CD14-positive monocyte (primary cell): ENCODE results near the gene WDR82. TPM values are rescaled to one million over a fixed set of nuclear protein-coding genes. Genes with fewer than 3 reads are reported as not detected.

Experiments
- DNase-seq, 3 donors: peaks; one replicate each; pipeline ENCODE4 v3.0.0-alpha.2; 2011 to 2022
- H2AFZ ChIP-seq: 2 replicates; pipeline ENCODE4 v1.6.0; 2012; ENCODE audit warnings: mild to moderate bottlenecking, low read depth, low read length, inconsistent platforms; ENCODE audit not compliant: insufficient read depth, poor library complexity, severe bottlenecking
- H3K27ac ChIP-seq, 2 donors: 1 replicate in 1 of 2; 2 replicates in 1 of 2; pipeline ENCODE4 v1.5.1; 2012 to 2013; ENCODE audit warnings: low read length in 2 of 2, control low read depth in 1 of 2, inconsistent platforms in 1 of 2, low read depth in 1 of 2, mild to moderate bottlenecking in 1 of 2
- H3K27me3 ChIP-seq, 2 donors: one replicate each; pipeline versions ENCODE4 v1.6.0 to v1.6.1; 2011 to 2013; ENCODE audit warnings: low read length in 2 of 2; ENCODE audit not compliant: control insufficient read depth in 2 of 2, insufficient read depth in 2 of 2
- H3K36me3 ChIP-seq, 2 donors: replicated peaks in 1 of 2; 1 replicate in 1 of 2; 2 replicates in 1 of 2; pipeline versions ENCODE4 v1.5.1 to v1.6.1; 2012 to 2013; ENCODE audit warnings: low read length in 2 of 2, control low read depth in 1 of 2, inconsistent platforms in 1 of 2, mild to moderate bottlenecking in 1 of 2; ENCODE audit not compliant: insufficient read depth in 2 of 2, control insufficient read depth in 1 of 2
- H3K4me1 ChIP-seq, 2 donors: 1 replicate in 1 of 2; 2 replicates in 1 of 2; pipeline versions ENCODE4 v1.5.1 to v1.6.1; 2012 to 2013; ENCODE audit warnings: low read length in 2 of 2, control low read depth in 1 of 2, inconsistent platforms in 1 of 2, mild to moderate bottlenecking in 1 of 2, moderate library complexity in 1 of 2; ENCODE audit not compliant: insufficient read depth in 2 of 2, control insufficient read depth in 1 of 2
- H3K4me2 ChIP-seq: replicated peaks from 2 replicates; pipeline ENCODE3; 2012; ENCODE audit warnings: low read length, moderate library complexity, mild to moderate bottlenecking; ENCODE audit not compliant: poor library complexity, severe bottlenecking; ENCODE audit errors: extremely low read depth
- H3K4me3 ChIP-seq, 3 experiments: fragments of 200-600 bp in 1 of 3; sonication (generic) in 1 of 3; replicated peaks in 1 of 3; 1 replicate in 2 of 3; 2 replicates in 1 of 3; pipeline ENCODE4 v1.5.1; 2011 to 2013; ENCODE audit warnings: low read length in 3 of 3, mild to moderate bottlenecking in 3 of 3, control low read depth in 2 of 3, low read depth in 2 of 3, inconsistent platforms in 1 of 3, moderate library complexity in 1 of 3
- H3K79me2 ChIP-seq: 2 replicates; pipeline ENCODE4 v1.6.0; 2012; ENCODE audit warnings: mild to moderate bottlenecking, control low read depth, inconsistent platforms, low read length, moderate library complexity; ENCODE audit not compliant: insufficient read depth
- H3K9ac ChIP-seq: 2 replicates; pipeline ENCODE4 v1.6.0; 2017; ENCODE audit warnings: low read length, mild to moderate bottlenecking; ENCODE audit not compliant: insufficient read depth, poor library complexity, severe bottlenecking
- H3K9me3 ChIP-seq, 2 donors: replicated peaks in 1 of 2; 1 replicate in 1 of 2; 2 replicates in 1 of 2; pipeline versions ENCODE4 v1.5.1 to v1.6.1; 2012 to 2013; ENCODE audit warnings: low read length in 2 of 2, control low read depth in 1 of 2; ENCODE audit not compliant: control insufficient read depth in 1 of 2, insufficient read depth in 1 of 2
- H4K20me1 ChIP-seq: 2 replicates; pipeline ENCODE4 v1.6.0; 2012; ENCODE audit warnings: mild to moderate bottlenecking, low read length, control low read depth, moderate library complexity; ENCODE audit not compliant: insufficient read depth
- H3K27ac Mint-ChIP-seq, 7 donors: one replicate each; pipeline ENCODE4 v1.8.0; 2020; ENCODE audit warnings: mild to moderate bottlenecking in 7 of 7, mixed read lengths in 7 of 7, moderate library complexity in 6 of 7, inconsistent platforms in 2 of 7
- H3K27me3 Mint-ChIP-seq, 3 donors: one replicate each; pipeline ENCODE4 v1.8.0; 2021 to 2022; ENCODE audit warnings: low read depth in 3 of 3, mild to moderate bottlenecking in 3 of 3, mixed read lengths in 3 of 3, moderate library complexity in 3 of 3, inconsistent platforms in 1 of 3
- H3K36me3 Mint-ChIP-seq, 2 donors: one replicate each; pipeline ENCODE4 v1.8.0; 2020; ENCODE audit warnings: mixed read lengths in 2 of 2, inconsistent platforms in 1 of 2, mild to moderate bottlenecking in 1 of 2
- H3K4me1 Mint-ChIP-seq: one replicate; pipeline ENCODE4 v1.8.0; 2020; ENCODE audit warnings: mild to moderate bottlenecking, mixed read lengths
- H3K4me3 Mint-ChIP-seq, 2 donors: one replicate each; pipeline ENCODE4 v1.8.0; 2020; ENCODE audit warnings: mild to moderate bottlenecking in 2 of 2, mixed read lengths in 2 of 2, moderate library complexity in 1 of 2
- H3K9me3 Mint-ChIP-seq, 7 donors: one replicate each; pipeline ENCODE4 v1.8.0; 2020 to 2022; ENCODE audit warnings: mixed read lengths in 7 of 7, mild to moderate bottlenecking in 6 of 7, moderate library complexity in 6 of 7, inconsistent platforms in 2 of 7
- CTCF ChIP-seq: fragments of 200-600 bp; IDR thresholded peaks from one replicate; pipeline ENCODE4 v1.8.0; 2022; ENCODE audit warnings: antibody characterized with exemption, mild to moderate bottlenecking
- WGBS: methylation state at CpG from one replicate; pipeline ENCODE4 v1.1.5; 2013; ENCODE audit warnings: missing lambda C conversion rate; ENCODE audit not compliant: insufficient coverage; 5-methylcytosine and 5-hydroxymethylcytosine counted together
- intact Hi-C, 2 donors: fragments of 100-400 bp; cut with micrococcal nuclease; formaldehyde crosslinking; loops; one replicate each; pipeline versions ENCODE4 v1.15.0 to v1.15.1; 2023
- polyA plus RNA-seq, 3 donors: library from polyadenylated mRNA; depleted of rRNA in 1 of 3; unstranded in 2 of 3; stranded (reverse) in 1 of 3; fragments of 300-500 nt in 2 of 3; fragments of >200 nt in 1 of 3; fragmentation: Illumina TruSeq in 2 of 3; gene quantifications; 1 replicate in 2 of 3; 2 replicates in 1 of 3; pipeline ENCODE4 v1.2.3, GENCODE V29; 2012 to 2021

WDR82 gene
- polyA plus RNA-seq, 3 donors = 27.3 to 33.4 (median 32.3) TPM

- no peak for DNase-seq
- no peak overlapping the region for H3K4me3 Mint-ChIP-seq
- Histone ChIP-seq H3K9me3 (no peaks in the 10 kb centered on the region), H2AFZ (no peak overlapping the region), H3K9ac (no peak overlapping the region), H3K4me1 (peaks cover 7 to 11% of the 10 kb centered on the region in 2 donors), H3K36me3 (peaks cover 10 to 42% of the 10 kb centered on the region in 2 donors), H3K27ac (no peak overlapping the region), H3K27me3 (no peaks in the 10 kb centered on the region), H3K4me2 (no peak overlapping the region), H4K20me1 (peaks cover 3% of the 10 kb centered on the region), H3K4me3 (no peak overlapping the region), H3K79me2 (no peaks in the 10 kb centered on the region)
- H3K27me3 Mint-ChIP-seq = peaks cover 0 to 1% (median 0%) of the 10 kb centered on the region in 3 donors
- H3K36me3 Mint-ChIP-seq = peaks cover 55 to 58% of the 10 kb centered on the region in 2 donors
- H3K9me3 Mint-ChIP-seq = no peaks in the 10 kb centered on the region
- 100% methylated on average over 5 of the region's 5 CpGs for WGBS
- no peak for TF ChIP-seq CTCF
- peaks cover 22% of the 10 kb centered on the region for H3K4me1 Mint-ChIP-seq
- peak overlapping the region in 2 of 7 donors; percentile 10 to 12 for H3K27ac Mint-ChIP-seq
- intact Hi-C loops = no loop called here
Observed at GRCh38 chr3:52305926-52306325, 27.5 kb upstream of the WDR82 start.

GRCh38 chr3:52303811-52304210 is 25.4 kb upstream of the WDR82 start:
- Mint-ChIP-seq H3K4me3 (no peak overlapping the region), H3K36me3 (peaks cover 42 to 45% of the 10 kb centered on the region in 2 donors), H3K27me3 (peaks cover 7 to 14% (median 11%) of the 10 kb centered on the region in 3 donors), H3K4me1 (peaks cover 35% of the 10 kb centered on the region), H3K27ac (peak overlapping the region in 1 of 7 donors; percentile 64), H3K9me3 (no peaks in the 10 kb centered on the region)
- Histone ChIP-seq H2AFZ (no peak overlapping the region), H3K4me2 (no peak overlapping the region), H3K27me3 (peaks cover 0 to 4% of the 10 kb centered on the region in 2 donors), H3K9ac (no peak overlapping the region), H3K4me3 (no peak overlapping the region), H4K20me1 (peaks cover 22% of the 10 kb centered on the region), H3K27ac (no peak overlapping the region), H3K9me3 (no peaks in the 10 kb centered on the region), H3K4me1 (peaks cover 19 to 25% of the 10 kb centered on the region in 2 donors), H3K79me2 (no peaks in the 10 kb centered on the region), H3K36me3 (peaks cover 0 to 25% of the 10 kb centered on the region in 2 donors)
- no peak for TF ChIP-seq CTCF
- intact Hi-C loops = no loop called here
- DNase-seq = no peak
- no CpG with 5 or more reads among the region's 2 CpGs for WGBS
